ENCODE data around the gene HNF1A. TPM values are rescaled to one million over a fixed set of nuclear protein-coding genes. Genes with fewer than 3 reads are reported as not detected.

Gene HNF1A
- total RNA-seq, 3 donors from 2014 or later, result 6.5 to 22.6 (median 14.4) TPM

DNA sequence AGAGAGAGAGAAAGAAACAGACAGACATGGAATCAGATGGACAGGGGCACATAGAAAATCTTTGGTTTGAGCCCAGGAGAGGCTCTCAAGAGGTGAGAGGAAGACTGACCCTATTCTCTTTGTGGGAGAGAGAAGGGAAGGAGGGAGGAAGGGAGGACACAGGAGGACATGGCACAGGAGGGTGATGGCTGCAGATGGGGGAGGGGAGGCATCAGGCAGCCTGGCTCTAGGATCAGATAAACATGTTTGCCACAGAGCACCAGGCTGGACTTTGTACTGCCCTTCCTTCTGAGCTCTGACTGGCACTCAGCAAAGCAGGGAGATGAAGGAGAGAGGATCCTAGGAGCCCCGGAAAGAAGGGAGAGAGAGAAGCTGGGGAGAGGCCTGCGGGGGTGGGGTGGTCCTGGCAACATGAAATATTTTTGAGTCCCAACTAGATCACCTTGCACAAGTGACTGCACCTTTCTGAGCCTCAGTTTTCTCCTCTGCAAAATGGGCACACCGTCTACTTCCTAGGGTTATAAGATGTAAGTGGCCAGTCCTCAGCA lies 6.1 kb downstream of the HNF1A start:
- Histone ChIP-seq H3K36me3 (ENCODE audit: low read depth) (no peaks in the 10 kb centered on the region), H3K4me3 (no peak overlapping the region), H3K4me1 (ENCODE audit: low read depth) (peaks cover 5% of the 10 kb centered on the region), H3K9me3 (no peaks in the 10 kb centered on the region)
- TF ChIP-seq, protein P1, sequence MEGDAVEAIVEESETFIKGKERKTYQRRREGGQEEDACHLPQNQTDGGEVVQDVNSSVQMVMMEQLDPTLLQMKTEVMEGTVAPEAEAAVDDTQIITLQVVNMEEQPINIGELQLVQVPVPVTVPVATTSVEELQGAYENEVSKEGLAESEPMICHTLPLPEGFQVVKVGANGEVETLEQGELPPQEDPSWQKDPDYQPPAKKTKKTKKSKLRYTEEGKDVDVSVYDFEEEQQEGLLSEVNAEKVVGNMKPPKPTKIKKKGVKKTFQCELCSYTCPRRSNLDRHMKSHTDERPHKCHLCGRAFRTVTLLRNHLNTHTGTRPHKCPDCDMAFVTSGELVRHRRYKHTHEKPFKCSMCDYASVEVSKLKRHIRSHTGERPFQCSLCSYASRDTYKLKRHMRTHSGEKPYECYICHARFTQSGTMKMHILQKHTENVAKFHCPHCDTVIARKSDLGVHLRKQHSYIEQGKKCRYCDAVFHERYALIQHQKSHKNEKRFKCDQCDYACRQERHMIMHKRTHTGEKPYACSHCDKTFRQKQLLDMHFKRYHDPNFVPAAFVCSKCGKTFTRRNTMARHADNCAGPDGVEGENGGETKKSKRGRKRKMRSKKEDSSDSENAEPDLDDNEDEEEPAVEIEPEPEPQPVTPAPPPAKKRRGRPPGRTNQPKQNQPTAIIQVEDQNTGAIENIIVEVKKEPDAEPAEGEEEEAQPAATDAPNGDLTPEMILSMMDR (IDR thresholded peaks at IDR 0.05), result no peak
- peak; percentile 75 for ATAC-seq
- intact Hi-C loops (cut with DNase I, micrococcal nuclease), result no loop called here
- peak; percentile 75 to 88 (median 79) for DNase-seq

DNA sequence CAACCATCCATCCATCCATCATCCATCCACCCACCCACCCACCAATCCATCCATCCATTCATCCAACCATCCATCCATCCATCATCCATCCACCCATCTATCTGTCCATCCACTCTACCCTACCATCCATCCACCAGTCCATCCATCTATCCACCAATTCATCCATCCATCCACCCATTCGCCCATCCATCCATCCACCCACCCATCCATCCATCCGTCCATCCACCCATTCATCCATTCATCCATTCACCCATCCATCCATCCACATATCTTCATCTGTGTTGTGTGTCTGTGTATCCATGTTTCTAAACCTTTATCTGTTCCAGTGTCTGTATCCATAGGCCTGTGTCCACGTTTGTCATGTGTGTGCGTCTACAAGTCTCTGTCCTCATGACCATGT lies 9.9 kb downstream of the HNF1A start:
- H3K9me3 ChIP-seq, result no peaks in the 10 kb centered on the region
- peaks cover 5% of the 10 kb centered on the region for H3K4me1 ChIP-seq (ENCODE audit: low read depth)
- ATAC-seq (no peak), DNase-seq (no peak)
- H3K4me3 ChIP-seq, result no peak overlapping the region
- TF ChIP-seq, protein P1 (IDR thresholded peaks at IDR 0.05), result no peak
- intact Hi-C loops (cut with DNase I, micrococcal nuclease), result no loop called here
- H3K36me3 ChIP-seq (ENCODE audit: low read depth), result no peaks in the 10 kb centered on the region

DNA sequence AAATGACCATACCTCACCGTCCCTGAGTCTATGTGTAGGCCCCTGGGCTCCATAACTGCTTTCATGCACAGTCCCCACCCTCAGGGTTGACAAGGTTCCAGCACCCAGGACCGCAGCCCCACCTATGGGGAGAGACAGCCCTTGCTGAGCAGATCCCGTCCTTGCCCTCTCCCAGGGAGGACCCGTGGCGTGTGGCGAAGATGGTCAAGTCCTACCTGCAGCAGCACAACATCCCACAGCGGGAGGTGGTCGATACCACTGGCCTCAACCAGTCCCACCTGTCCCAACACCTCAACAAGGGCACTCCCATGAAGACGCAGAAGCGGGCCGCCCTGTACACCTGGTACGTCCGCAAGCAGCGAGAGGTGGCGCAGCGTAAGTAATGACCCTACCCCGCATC lies 10.3 kb downstream of the HNF1A start:
- H3K4me1 ChIP-seq (ENCODE audit: low read depth), result peaks cover 5% of the 10 kb centered on the region
- ATAC-seq (no peak), DNase-seq (no peak)
- H3K9me3 ChIP-seq, result no peaks in the 10 kb centered on the region
- H3K4me3 ChIP-seq, result no peak overlapping the region
- intact Hi-C loops (cut with DNase I, micrococcal nuclease), result no loop called here
- TF ChIP-seq, protein P1 (IDR thresholded peaks at IDR 0.05), result no peak
- H3K36me3 ChIP-seq (ENCODE audit: low read depth), result no peaks in the 10 kb centered on the region

DNA sequence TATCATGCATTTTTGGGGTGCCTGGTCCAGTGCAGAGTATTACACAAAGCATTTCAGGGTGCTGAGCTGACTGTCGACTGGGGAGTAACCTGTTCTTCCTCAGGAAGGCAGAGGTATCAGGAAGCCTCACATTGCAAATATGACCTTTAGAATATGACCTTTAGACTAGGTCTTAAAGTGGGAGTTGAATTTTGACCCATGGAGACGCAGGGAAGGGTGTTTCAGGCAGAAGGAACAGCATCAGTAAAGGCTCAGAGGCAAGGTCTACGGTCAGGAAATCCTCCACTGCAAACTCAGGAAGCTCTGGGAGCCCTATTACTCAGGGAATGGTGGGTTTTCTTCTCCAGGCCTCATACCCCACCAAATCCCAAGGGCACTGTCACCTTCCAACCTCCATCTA lies 11.3 kb downstream of the HNF1A start:
- no peak overlapping the region for H3K4me3 ChIP-seq
- intact Hi-C loops (cut with DNase I, micrococcal nuclease), result no loop called here
- TF ChIP-seq, protein P1 (IDR thresholded peaks at IDR 0.05), result no peak
- no peak for ATAC-seq
- peaks cover 5% of the 10 kb centered on the region for H3K4me1 ChIP-seq (ENCODE audit: low read depth)
- no peaks in the 10 kb centered on the region for H3K36me3 ChIP-seq (ENCODE audit: low read depth)
- no peaks in the 10 kb centered on the region for H3K9me3 ChIP-seq
- DNase-seq, result no peak

DNA sequence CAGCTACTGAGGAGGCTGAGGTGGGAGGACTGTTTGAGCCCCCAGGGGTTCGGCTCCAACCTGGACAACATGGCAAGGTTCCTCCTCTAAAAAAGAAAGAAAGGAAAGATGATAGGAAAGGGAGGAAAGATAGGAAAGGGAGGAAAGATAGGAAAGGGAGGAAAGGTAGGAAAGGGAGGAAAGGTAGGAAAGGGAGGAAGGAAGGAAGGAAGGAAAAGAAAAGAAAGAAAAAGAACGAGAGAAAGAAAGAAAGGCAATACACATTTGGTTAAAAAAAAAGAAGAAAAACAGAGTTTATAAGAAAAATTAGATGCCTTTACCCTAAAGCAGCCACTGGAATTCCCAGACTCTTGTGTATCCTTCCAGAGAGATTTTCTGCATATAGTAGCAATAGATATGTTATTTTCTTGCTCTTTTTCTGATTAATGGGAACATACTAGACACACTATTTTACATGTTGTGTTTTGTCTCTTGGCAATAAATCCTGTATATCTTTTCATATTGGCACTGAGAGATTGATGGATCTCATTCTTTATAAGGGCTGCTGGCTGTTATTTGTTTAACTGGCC lies 12.2 kb downstream of the HNF1A start:
- Histone ChIP-seq H3K4me3 (no peak overlapping the region), H3K4me1 (ENCODE audit: low read depth) (no peaks in the 10 kb centered on the region), H3K36me3 (ENCODE audit: low read depth) (no peaks in the 10 kb centered on the region), H3K9me3 (no peaks in the 10 kb centered on the region)
- ATAC-seq, result no peak
- TF ChIP-seq, protein P1 (IDR thresholded peaks at IDR 0.05), result no peak
- DNase-seq, result no peak
- intact Hi-C loops (cut with DNase I, micrococcal nuclease), result no loop called here

All from mucosa of descending colon (tissue), 3 donors.